Stimulated activated CD8-positive, alpha-beta memory T cell treated with anti-CD3 and anti-CD28 coated beads, Interleukin-4, amount 100 ng/mL, for 4 hours (primary cell): ENCODE data around the gene C4orf33.
"Not testable (repeated sequence)": the region's sequence is repeated elsewhere in the genome, so short reads cannot be mapped to it uniquely, and the experiment has no call there.

Experiments used
- DNase-seq, 2 donors: peaks; one replicate each; pipeline ENCODE4 v3.0.0-alpha.2; 2020; ENCODE audit warnings: low read depth in 2 of 2, low spot score in 1 of 2

C4orf33 gene

GRCh38 chr4:129126614-129127013 lies 30.7 kb downstream of the C4orf33 start:
- not testable (repeated sequence) for DNase-seq

DNA sequence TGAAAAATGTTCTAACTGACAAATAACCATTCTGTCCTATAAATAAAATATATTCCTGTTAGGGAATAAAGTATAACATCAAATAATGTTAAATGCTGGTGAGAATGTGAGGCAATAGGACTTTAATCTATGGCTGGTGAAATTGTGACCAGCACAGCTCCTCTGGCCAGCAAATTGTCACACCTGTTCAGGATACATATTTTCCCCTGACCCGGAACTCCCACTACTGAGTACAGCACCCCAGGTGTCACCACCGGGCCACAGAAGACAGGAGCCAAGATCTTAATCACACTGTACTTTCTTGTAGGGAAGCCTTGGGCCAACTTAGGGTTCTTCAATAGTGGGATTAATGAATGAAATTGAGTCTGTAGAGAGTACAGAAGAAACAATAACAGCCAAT lies 33.2 kb downstream of the C4orf33 start:
- no peak for DNase-seq

DNA sequence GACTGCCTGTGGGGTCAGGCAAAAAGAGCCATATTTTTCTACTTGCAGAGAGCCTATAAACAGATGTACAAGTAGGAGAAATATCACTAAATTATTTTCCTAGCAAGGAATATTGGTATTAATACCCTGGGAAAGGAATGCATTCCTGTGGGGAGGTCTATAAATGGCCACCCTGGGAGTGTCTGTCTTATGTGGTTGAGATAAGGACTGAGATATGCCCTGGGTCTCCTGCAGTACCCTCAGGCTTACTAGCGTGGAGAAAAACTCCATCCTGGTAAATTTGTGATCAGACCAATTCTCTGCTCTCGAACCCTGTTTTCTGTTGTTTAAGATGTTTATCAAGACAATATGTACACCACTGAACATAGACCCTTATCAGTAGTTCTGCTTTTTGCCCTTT lies 35.4 kb downstream of the C4orf33 start:
- DNase-seq: no peak

DNA sequence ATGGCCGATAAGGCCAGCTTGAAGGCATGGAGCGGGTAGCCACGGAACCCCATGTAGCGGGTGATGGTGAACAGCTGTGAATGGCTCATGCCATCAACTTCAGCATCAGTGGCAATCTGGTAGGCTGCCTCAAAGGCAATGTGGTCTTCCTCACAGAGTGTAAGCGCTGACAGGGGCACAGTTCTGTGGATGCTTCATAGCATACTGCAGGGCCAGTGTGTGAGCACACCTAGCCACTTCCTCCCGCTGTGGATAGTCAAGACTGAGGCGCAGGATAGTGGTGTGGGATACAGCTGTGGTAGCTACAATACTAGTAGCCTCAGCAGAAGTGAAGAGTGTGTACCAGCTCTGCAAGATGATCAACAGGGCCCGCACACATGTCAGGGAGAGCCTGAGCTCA lies 40.5 kb downstream of the C4orf33 start:
- DNase-seq: no peak

DNA sequence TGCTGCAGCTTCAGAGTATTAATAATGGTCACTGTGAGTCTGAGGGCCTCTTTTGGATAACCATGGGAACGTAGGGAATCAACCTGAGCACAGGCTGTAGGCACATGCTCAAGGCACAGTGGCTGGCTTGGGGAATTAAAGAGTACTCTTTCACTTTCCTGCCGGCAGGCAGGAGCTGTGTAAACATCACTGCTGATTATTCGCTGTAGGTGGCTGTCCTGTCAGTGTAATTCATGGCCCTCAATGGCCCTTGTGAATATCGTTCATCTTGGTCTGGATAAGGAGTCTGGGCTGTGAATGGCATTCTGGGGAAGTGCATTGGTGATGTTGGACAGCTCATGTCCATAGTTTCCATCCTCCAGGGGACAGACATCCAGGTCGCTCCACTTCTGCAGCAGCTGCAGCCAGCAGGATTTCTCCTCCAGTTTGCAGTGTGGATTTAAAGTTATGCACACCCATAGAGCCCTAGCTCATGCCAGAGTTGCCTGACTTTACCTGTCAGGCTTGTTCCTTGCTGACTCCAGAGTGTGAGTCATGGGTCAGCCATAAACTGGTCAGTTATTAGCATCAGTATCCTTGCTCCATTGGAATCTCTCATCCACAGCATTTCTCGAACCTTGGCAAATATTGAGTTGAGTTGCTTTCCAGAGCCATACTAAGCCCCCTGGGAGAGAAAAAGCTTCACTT lies 43.0 kb downstream of the C4orf33 start:
- DNase-seq: no peak

GRCh38 chr4:129140521-129140920 lies 44.6 kb downstream of the C4orf33 start:
- no peak for DNase-seq

GRCh38 chr4:129143359-129143758 lies 47.4 kb downstream of the C4orf33 start:
- DNase-seq: no peak

GRCh38 chr4:129144755-129145206 lies 48.8 kb downstream of the C4orf33 start:
- DNase-seq: no peak

- DNase-seq: no peak
These were observed 49.3 kb downstream of the C4orf33 start for GRCh38 chr4:129145222-129145730.

- no peak for DNase-seq
These were observed 50.7 kb downstream of the C4orf33 start for GRCh38 chr4:129146639-129147038.

DNA sequence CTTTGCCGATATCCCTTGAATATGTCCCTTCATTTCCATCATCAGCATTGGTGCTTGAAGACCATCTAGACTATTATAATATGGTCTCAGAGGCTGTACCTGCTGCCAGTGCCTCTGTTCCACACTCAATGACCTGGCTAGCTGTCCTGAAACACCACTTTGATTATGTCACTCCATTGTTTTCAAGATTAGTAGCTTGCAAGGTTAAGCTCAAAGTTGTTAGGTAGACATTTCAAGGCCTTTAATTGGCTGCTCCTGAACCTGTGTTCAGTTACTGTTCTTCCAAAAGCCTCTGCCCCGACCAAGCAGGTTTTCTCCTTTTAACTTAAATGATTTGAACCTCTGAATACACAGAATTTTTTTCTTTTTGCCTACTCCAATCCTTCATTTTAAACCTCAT lies 52.9 kb downstream of the C4orf33 start:
- DNase-seq: no peak

GRCh38 chr4:129149906-129150305 lies 54.0 kb downstream of the C4orf33 start:
- no peak for DNase-seq

DNA sequence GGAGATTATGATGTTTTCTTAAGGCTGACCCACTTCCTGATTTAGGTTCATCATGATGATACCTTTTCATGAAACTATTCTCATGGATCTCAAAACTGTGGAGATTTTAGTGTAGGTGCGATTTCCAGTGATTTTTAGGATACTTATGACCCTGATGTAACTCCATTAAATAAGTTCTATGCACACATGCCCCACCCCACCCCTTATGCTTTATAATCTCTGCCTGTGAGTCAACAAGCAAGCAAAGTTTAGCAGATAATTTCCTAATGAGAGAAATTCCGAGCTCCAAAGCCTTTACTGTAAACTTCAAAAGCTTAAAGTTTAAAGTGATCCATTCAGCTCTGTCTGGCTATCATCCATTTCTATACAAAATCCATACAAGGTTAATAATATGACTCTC lies 56.4 kb downstream of the C4orf33 start:
- no peak for DNase-seq

DNA sequence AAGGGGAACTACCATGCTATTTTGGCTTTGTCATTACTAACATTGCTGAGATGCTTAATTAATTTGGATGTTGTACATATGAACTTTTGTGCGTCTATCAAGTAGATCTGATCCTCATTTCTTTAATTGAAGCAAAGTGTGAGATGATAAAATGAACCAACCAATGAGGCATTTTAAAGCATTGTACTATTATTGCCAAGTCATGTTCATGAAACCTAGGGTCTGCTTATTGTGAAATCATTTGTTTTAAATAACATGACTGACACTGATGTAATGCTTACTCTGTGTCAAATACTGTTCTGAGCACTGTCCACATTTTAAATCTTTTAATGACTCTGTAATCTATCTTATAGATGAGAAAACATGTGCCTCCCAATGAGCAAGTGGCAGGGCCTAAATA lies 57.7 kb downstream of the C4orf33 start:
- DNase-seq: no peak

GRCh38 chr4:129162450-129162849 lies 66.5 kb downstream of the C4orf33 start:
- no peak for DNase-seq

DNA sequence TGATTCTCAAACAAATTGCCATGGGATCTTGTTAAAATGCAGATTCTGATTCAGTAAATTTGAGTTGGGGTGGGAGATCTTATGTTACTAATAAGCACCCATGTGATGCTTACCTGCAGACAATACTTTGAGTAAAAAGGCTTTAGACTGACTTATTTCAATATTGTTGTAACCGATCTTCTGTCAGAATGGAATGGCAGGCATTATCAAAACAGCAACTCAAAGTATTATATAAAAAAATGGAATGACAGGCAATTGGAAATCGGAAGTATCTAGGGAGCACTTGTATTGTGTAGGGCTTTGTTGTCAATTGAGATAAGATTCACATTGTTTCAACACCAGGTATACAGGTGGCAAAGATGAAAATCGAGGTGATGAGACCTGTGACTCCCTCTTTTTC lies 67.5 kb downstream of the C4orf33 start:
- no peak for DNase-seq

GRCh38 chr4:129164243-129164642 lies 68.3 kb downstream of the C4orf33 start:
- DNase-seq: no peak
